NB4 (cell line): ENCODE data around the gene CTNNA3.

Source experiments
- CTCF ChIP-seq: IDR thresholded peaks from one replicate; pipeline ENCODE4 v1.5.1; 2012; ENCODE audit warnings: low read depth, low read length
- MAX ChIP-seq: IDR thresholded peaks from 2 replicates; pipeline ENCODE4 v1.6.1; 2011; ENCODE audit warnings: low read depth, low read length
- MYC ChIP-seq: IDR thresholded peaks from 2 replicates; pipeline ENCODE4 v1.6.1; 2011; ENCODE audit warnings: low read depth, low read length

GRCh38 chr10:65952086-65952485 is 1743.9 kb downstream of the CTNNA3 start:
- TF ChIP-seq MYC = no peak
- TF ChIP-seq CTCF = no peak
- TF ChIP-seq MAX = no peak
